ENCODE results near the gene CRMP1. TPM values are rescaled to one million over a fixed set of nuclear protein-coding genes. Genes with fewer than 3 reads are reported as not detected.

Gene CRMP1
- total RNA-seq, 1 donor, result not detected

DNA sequence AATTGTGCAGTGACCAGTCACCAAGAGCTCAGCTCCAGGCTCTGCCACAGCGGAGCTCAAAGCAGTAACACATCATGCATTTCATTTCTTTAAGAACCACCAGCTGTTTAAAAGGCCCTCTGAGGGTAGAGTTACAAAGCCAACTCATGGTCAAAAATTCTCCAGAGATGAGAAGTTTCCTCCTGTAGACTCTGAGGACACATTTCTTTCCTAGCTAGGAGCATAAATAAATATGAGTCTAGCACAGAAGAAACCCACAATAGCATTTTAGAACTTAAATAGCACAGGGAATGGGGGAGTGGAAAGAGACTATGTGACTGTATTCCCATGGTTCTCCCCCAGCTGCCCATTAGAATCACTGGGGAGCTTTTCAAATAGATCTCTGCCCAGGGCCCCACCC is 6.5 kb upstream of the CRMP1 start:
- no peak for DNase-seq (ENCODE audit: low read depth)
- TF ChIP-seq, protein P1, sequence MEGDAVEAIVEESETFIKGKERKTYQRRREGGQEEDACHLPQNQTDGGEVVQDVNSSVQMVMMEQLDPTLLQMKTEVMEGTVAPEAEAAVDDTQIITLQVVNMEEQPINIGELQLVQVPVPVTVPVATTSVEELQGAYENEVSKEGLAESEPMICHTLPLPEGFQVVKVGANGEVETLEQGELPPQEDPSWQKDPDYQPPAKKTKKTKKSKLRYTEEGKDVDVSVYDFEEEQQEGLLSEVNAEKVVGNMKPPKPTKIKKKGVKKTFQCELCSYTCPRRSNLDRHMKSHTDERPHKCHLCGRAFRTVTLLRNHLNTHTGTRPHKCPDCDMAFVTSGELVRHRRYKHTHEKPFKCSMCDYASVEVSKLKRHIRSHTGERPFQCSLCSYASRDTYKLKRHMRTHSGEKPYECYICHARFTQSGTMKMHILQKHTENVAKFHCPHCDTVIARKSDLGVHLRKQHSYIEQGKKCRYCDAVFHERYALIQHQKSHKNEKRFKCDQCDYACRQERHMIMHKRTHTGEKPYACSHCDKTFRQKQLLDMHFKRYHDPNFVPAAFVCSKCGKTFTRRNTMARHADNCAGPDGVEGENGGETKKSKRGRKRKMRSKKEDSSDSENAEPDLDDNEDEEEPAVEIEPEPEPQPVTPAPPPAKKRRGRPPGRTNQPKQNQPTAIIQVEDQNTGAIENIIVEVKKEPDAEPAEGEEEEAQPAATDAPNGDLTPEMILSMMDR (IDR thresholded peaks at IDR 0.05; ENCODE audit: insufficient read depth, low read length), result no peak
- H3K4me3 ChIP-seq (ENCODE audit: low read depth, low read length), result no peak overlapping the region

DNA sequence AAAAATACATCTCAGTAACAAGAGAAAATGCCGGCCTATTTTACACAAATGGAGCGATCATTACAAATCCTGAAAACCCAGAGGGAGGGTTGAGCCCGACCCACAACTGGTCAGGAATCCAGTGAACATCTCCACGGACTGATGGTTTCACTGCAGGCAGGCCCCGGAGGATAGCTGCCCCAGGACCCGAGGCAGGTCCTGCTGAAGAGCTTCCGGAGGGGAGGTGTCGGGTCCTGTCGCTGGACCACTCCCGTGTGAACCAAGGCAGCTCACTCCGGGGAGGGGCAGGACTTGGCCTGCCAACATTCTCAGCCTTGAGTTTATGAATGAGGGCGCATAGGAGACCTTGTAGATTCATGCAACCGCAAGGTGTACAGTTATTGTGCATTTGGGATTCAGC is 4.8 kb upstream of the CRMP1 start:
- TF ChIP-seq, protein P1 (IDR thresholded peaks at IDR 0.05; ENCODE audit: insufficient read depth, low read length), result no peak
- no peak overlapping the region for H3K4me3 ChIP-seq (ENCODE audit: low read depth, low read length)
- DNase-seq (ENCODE audit: low read depth), result no peak

DNA sequence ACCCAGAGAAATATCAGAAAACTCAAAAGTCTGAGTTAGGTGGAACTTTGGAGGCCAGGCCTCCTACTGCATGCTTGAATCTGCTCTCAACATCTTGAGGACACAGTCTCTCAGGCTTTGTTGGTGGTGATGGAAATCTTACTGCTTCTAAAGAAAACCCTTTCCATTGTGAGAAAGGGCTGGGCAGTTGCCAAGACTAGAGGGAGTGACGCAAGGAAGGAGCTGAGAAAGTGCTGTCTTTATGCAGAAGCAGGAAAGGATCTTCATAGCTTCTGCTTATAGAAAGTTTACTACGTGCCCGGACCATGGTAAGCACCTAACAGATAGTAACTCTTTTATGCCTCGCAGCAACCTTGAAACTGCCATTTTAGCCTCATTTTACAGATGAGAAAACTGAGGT is 2.4 kb upstream of the CRMP1 start:
- peak; percentile 19 for DNase-seq (ENCODE audit: low read depth)
- H3K4me3 ChIP-seq (ENCODE audit: low read depth, low read length), result no peak overlapping the region
- TF ChIP-seq, protein P1 (IDR thresholded peaks at IDR 0.05; ENCODE audit: insufficient read depth, low read length), result no peak

DNA sequence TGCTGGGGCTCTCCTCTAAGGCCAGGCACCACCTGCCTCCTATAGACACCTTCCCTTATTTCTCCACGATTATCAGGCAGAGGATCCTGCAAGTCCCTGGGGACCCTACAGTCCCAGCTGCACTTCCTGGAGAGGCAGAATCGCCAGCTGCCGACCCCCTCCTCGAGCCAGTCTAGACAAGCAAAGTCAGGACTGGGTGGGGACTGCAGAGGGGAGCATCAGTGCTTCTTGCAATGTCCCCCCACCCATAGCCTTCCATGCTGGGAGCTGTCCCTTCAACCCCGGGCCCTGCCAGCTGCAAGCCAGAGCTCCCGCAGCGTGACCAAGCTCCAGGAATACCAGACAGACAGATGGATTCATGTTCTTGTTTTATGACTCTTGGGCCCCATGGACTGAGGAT is 1.4 kb upstream of the CRMP1 start:
- no peak overlapping the region for H3K4me3 ChIP-seq (ENCODE audit: low read depth, low read length)
- DNase-seq (ENCODE audit: low read depth), result no peak

DNA sequence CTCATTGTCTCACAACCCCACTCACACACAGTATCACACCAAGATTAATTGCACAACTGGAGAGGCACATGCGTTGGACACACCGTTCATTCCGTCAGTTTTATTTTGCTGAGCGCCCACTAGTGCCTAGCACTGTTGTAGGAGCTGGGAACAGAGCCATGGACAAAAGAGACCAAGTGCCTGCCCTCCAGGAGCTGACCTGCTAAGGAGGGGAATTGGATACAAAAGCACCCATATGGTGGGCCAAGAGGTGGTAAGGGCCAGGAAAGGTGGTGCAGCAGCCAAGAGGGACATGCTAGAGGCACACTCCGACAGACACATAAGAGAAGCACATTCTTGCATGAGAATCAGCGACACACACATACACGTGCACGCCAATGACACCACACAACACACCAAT is 705 bp upstream of the CRMP1 start:
- H3K4me3 ChIP-seq (ENCODE audit: low read depth, low read length), result no peak overlapping the region
- DNase-seq (ENCODE audit: low read depth), result no peak
- TF ChIP-seq, protein P1 (IDR thresholded peaks at IDR 0.05; ENCODE audit: insufficient read depth, low read length), result no peak

More for the DNA sequence above, 1.4 kb upstream of the CRMP1 start:
- TF ChIP-seq, protein P1 (IDR thresholded peaks at IDR 0.05; ENCODE audit: insufficient read depth, low read length), result no peak

DNA sequence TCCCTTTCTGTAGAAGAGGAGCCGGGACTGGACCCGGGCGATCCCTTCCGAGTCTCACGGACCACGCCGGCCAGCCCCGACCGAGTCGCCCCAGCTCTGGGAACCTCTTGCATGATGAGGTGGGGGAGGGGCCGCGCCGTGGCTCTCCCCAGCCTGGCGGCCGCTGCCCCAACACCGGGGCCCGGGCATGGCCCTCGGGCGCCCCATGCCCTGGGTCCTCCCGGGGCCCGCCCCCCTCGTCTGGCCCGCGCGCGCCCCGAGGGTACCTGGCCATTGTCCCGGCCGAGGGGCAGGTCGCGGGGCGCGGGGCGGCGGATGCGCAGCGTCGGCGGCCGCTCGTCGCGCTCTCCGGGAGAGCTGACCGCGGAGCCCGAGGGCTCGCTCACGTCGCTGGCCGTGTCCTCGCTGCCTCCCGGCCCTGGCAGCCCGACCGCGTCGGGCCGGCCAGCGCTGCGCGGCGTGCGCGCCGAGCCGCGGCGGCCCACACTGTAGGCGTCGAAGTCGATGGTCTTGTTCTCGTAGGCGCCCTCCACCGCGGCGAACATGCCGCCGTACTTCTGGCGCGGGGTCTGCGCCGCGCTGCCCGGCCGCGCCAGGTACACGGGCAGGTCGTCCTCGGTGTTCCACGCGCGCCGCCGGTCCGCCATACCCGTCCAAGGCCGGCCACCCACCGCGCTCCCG is 423 bp downstream of the CRMP1 start:
- no peak for DNase-seq (ENCODE audit: low read depth)
- TF ChIP-seq, protein P1 (IDR thresholded peaks at IDR 0.05; ENCODE audit: insufficient read depth, low read length), result no peak
- no peak overlapping the region for H3K4me3 ChIP-seq (ENCODE audit: low read depth, low read length)
